GM18511 (cell line): ENCODE data around the gene SH3GL1.
"Not testable (repeated sequence)": the region's sequence is repeated elsewhere in the genome, so short reads cannot be mapped to it uniquely, and the experiment has no call there.

ENCODE experiments used
- ATAC-seq: cut with Tn5 transposase; IDR thresholded peaks from one replicate; pipeline ENCODE4 v1.9.1; 2021; ENCODE audit warnings: mild to moderate bottlenecking, moderate library complexity; ENCODE audit not compliant: unreplicated experiment

The SH3GL1 gene

DNA sequence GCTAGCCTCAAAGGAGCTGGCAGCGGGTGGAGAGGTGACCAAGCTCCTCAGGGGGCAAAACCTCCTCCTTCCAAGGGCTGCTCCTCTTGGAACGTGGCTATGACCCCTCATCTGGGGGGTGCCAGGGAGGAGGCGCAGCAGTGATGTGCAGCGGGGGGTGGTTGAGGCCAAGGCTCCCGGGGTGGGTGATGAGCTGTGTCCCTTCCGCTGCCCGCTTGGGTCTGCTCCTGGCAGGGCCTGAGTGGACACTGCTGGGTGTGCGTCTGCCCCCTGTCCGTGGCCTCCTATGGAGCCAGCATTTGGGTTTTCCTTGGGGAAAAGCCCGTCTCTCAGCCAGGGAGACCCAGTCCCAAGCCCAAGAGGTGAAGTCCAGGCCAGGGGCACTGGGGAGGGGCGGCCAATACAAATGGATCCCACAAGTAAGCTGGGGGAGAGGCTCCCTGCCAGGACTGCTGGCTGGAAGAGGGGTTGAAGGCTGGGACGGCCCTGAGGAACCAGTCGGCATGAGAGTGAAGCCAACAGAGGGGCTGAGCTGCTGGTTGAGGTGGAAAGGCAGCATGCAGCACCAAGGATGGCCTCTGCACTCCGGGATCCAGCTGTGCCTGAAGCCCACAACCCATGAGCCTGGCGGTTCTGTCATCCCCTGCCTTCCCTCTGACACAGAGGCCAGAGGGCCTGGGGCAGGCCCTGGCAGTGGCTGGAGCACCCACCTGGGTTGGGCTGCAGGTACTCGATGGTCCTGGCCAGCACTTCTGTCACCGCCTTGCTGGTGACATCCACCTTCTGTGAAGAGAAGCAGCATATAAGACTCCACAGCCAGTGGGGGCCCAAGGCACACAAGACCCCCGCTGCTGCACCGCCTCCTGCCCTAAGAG, 34.3 kb downstream of the SH3GL1 start:
- no peak for ATAC-seq

DNA sequence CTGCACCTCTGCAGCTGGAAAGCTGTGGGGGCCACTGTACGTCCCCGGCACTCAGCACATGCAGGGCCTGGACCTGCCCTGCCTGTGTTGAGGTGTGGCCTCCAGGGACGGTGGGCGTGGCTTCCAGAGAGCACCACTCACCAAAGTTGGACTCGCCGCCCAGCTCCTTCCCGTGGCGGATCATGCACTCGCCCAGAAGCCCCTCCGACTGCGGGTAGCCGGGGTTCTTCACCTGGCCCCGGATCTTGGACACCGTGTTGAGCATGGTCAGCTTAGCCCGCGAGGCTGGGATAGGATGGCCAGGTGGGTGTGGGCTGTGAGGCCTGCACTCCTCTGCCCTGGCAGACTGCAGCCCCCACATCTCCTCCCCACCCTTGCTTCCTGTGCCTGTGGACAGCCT, 35.0 kb downstream of the SH3GL1 start:
- ATAC-seq = no peak

DNA sequence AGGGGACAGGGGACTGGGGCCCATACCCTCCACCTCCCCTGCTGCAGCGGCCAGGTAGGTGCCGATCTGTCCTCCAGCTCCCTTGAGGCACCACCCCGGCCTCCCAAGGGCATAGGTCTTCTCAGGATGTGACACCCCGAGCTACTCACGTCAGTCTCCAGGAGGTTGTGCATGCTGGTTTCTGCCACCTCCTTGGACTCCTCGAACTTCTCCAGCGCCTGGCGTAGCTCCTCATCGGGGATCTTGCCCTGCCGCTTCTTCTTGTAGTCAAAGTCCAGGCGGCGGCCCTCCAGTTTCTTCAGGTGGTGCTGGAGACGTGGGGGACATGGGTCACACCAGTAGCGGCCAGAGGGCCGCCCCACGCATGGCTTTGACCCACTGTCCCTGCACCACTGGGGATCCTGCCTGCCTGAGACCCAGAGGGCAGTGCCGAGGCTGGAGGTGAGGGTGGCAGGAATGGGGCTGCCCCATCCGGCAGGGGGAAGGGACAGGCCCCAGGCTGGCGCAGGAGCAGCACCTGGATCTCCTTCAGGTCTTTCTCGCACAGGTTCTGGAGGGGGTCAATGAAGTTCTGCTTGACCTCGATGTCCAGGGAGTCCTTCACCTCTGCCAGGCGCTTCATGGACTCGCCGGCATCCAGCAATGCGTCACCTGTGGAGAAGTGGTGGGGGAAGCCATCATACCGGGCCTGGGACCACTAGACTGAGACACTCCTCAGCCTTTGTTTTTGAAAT, 36.6 kb downstream of the SH3GL1 start:
- ATAC-seq = no peak

DNA sequence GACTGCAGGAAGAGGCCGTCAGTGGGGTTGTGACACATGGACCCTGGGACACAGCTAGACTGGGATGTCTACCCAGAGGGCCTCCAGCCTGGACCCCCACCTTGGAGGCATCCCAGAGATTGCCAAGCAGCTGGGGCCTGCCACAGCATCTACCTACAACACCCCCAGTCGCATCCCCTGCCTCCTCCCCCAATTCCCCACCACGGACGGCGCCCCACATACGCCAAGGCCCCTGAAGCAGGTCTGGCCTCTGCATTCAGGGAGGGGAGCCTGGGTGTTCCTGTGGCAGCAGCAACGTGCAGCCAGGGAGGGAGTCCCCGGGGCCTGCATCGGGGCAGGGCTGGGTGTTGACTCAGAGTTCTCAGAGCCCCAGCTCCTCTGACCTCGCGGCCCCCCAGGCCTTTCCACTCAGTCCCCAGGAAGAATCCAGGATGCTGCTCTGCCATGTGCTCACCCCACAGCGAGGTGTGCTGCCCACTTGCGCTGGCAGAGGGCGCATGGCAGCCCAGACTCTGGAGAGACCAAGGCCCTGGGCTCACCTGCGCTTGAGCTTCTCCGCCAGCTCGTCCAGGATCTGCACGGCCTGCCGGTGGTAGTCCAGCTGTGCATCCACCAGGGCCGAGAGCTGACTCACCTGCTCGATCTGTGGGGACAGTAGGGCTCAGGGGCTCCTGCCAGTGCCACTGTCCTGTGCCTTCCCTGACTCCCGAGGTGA, 37.4 kb downstream of the SH3GL1 start:
- no peak for ATAC-seq

DNA sequence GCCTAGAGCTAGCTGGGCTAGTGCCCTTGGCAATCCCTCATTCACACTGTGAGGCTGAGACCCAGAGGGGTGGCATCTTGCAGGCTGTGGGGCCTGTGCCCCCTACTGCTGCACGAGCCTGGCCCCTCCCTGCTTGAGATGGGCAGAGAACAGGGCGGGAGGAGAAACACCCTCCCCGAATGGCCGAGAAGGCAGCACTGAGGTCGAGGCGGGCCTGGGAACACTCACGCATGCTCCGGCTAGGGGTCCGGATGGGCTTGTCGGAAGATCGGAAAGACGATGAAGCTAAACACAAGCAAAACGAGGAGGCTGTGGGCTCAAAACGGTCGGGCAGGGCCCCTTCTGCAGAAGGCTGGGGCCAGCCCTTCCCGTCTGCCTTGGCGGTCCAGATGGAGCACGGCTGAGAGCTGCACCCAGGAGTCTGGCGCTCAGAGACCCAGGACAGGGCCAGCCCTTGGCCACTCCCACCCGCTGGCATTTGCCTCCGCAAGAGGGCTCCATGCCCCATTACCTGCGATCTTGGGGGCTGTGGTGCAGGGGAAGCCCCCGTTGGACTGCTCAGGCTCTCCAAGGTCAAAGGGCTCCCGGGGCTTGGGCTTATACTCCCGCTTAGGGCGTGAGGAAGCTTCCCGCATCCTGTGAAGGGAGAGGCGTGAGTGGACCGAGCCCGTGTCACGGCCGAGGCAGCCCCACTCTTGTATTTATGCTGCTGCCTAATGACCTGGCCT, 38.1 kb downstream of the SH3GL1 start:
- ATAC-seq = no peak

DNA sequence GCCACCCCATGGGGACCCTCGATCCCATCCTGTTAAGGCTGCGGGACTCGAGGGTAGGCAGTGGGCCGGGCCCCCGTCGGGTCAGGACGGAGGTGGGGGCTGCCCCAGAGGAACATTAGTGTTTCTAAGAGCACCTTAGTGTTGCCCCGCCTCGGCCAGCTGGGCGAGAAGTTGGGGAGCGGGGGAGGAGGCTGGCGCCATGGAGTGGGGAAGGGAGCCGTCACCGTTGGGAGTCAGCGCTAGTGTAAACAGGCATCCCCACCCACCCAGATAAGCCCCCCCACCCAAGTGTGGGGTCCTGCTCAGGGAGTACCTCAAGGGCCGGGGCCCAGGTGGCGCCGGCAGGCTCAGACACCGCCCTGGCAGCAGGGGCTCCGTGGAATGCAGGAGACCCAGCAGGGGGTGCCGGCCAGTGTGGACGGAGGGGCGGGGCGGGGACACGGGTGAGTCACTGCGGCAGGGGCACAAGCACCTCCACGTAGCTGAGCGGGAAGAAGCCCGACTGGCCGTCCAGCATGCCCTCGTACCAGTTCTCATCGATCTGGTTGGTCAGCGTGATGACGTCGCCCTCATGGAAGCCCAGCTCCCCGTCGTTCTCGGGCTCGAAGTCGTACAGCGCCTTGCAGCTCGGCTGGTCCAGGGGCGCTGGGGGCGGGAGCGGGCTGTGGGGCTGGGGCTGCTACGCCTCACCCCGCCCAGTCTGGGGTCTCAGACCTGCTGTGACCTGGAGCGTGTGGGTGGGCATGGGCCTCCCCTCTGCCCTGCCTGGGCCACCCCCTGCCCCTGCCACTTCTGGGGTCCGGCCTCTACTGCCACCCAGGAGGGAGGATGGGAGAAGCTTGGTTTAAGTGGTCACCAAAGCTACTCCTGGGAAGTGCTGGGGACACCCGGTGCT, 38.9 kb downstream of the SH3GL1 start:
- ATAC-seq = no peak

DNA sequence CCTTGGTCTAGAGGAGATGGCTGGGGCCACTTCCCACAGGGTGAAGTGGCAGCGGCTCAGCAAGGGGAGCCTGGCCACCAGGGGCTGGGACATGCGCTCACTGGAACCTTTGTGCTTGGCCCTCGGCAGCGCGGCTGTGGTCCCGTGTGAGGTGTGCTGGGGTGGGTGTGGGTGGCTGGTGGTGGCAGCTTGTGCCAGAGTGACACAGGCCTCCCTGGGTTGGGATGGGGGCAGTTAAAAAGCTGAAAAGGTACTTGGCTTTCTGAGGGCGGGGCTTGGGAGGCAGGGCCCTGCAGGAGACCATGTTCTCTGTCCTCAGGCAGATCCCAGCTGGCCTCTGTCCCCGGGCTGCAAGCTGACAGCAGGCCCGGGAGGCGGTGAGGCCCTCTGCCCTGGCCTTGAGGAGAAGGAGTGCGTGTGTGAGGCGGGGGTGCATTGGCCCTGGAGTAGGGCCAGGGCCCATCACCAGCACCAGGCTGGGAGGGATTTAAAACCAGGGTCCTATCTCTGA, 39.7 kb downstream of the SH3GL1 start:
- no peak for ATAC-seq

DNA sequence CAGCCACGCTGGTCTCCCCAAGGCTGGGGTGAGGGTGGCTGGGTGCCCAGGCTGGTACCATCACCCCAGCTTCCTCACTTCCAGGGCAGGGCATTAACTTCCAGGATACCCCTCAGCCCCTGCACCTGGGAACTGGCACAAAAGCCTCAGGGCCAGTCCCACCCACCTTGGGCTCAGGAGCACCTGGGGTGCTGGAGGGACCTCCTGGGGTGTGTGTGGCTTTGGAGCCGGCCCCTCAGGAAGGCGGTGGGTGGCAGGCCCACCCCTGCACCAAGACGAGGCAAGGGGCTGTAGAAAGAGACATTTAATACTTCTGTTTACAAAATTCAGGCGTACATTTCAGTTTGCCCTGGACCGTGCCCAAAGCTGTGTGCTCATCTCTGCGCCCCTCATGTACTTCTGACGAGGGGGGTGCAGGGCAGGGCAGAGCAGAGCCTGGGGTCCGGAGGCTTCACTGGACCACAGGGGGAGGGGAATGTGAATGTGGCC, 40.2 kb downstream of the SH3GL1 start:
- ATAC-seq = no peak

DNA sequence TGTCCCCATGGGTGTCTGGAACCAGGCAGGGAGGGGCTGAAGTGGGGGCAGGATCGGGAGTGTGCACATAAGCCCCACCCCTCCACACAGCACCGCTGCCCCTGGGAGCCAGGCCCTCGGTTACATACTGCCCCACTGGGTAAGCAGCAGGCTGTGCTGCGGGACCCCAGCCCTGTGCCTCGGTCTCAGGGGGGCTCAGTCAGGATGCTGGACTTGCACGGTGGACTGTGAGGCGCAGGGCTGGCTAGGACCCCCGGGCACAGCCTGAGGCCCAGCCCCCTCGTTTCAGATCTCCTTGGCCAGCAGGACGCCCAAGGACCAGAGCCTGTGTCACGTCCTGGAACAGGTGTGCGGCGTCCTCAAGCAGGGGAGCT, 40.7 kb downstream of the SH3GL1 start:
- ATAC-seq = no peak

DNA sequence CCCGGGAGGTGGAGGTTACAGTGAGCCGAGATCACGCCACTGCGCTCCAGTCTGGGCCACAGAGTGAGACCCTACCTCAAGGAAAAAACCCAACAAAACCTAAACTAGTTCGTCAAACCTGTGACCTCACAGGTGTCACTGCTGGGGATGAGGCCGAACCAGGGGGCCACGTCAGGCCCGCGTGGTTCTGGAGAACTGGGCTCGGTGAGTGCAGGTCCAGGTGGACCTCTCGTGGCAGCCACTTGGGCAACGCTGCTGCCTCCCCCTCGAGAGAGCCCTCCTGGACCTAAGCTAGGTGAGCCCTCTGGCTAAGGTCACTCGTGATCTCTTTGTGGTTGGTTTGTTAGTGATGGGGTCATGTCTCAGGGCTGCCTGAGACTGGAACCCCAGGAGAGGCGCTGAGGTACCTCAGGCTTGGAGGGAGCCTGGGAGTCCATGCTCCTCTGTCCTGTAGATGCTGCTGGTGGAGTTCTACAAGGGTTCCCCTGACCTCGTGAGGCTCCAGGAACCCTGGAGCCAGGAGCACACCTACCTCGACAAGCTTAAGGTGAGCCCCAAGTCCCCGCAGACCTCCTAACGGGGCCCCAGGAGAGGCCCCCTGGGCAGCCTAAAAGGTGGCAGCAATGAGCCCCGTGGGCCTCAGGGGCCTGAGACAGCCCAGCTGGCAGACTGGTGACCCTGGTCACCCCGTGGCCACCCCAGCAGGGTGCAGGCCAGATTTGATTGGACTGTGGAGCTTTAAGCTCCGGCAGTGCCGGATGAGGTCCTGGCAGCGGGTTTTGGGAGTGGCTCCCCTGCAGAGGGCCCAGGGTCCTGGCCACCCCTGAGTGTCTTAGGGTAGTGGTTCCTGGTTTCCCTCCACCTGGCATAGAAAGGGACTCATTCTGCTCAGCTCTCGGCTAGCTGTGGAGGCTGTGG, 41.4 kb downstream of the SH3GL1 start:
- no peak for ATAC-seq

DNA sequence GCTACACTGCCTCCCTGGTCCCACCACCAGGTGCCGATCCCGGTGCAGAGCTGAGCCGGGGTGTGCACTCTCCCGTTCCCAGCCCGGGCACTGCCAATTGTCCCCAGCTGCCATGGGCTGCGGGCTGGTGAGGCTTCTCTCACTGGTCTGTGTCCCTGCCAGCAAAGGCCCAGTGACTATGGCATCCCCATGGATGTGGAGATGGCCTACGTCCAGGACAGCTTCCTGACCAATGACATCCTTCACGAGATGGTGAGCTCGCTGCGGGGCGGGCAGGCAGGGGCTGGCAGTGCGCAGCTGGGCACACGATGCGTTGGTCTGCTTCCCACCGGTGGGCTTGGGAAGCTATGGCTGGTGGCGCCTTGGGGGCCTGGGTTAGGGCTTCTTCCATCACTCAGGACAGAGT, 42.4 kb downstream of the SH3GL1 start:
- no peak for ATAC-seq

DNA sequence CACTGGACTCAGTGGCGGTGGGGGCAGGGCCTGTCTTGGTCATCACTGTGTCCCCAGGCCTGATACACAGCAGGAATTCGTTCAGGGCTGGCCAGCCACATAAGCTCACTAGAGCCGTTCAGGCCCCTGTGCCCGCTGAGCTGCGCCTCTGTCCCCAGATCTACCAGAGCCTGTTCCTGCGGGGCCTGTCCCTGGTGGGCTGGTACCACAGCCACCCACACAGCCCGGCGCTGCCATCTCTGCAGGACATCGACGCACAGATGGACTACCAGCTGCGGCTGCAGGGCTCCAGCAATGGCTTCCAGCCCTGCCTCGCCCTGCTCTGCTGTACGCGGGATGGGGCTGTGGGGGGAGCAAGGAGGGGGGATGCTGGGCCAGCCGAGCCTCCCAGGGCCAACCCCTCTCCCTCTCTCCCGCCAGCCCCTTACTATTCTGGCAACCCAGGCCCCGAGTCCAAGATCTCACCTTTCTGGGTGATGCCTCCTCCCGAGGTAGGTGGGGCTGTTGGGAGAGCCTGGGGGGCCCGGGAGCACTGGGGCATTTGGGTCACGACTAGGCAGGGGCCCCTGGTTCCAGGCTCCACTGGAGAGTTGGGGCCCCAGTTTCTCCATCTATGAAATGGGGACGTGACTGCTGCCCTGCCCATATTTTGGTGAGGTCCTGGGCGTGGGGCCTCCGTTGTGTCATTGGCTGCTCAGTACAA, 43.1 kb downstream of the SH3GL1 start:
- no peak for ATAC-seq

DNA sequence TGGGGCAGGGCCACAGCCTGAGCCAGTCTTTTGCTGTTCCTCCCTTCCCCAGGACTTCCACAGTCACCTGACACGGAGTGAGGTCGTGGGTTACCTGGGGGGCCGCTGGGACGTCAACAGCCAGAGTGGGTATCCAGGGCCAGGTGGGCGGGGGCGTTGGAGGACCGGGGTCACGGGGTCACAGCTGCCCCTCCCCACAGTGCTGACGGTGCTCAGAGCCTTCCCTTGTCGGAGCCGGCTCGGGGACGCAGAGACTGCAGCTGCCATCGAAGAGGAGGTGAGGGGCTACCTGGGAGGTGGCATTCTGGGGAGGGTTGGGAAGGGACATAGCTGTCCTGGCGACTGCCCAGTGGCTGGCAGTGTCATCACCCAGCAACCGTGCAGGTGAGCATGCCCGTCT, 45.5 kb downstream of the SH3GL1 start:
- no peak for ATAC-seq

DNA sequence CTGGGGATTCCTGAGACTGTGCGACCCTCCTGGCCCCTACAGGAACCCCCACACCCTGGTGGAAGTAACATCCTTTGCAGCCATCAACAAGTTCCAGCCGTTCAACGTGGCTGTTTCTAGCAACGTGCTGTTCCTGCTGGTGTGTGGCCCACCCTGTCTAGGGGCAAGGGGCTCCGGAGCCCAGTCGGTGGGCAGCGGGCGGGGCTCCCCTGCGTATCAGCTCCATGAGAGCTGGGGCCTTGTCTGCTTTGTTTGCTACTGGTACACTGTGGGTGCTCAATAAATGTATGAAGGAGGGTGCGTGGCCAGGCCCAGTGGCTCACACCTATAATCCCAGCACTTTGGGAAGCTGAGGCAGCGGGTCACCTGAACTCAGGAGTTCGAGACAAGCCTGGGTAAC, 46.1 kb downstream of the SH3GL1 start:
- no peak for ATAC-seq

DNA sequence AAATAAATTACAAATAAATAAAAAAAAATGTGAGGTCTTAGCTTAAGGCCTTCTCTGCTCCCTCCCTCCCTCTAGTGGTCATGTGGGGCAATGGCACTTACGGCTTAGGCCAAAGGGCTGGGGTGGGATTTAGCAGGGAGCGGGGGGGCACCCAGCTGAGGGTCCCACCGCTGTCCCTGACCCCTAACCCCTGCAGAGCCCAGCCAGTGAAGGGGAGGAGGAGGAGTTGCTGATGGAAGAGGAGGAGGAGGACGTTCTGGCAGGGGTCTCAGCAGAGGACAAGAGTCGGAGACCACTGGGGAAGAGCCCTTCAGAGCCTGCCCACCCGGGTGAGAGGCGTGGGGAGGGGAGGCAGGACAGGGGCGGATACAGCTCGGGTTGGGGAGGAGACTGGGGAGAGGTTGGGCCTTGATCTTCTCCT, 47.6 kb downstream of the SH3GL1 start:
- no peak for ATAC-seq

DNA sequence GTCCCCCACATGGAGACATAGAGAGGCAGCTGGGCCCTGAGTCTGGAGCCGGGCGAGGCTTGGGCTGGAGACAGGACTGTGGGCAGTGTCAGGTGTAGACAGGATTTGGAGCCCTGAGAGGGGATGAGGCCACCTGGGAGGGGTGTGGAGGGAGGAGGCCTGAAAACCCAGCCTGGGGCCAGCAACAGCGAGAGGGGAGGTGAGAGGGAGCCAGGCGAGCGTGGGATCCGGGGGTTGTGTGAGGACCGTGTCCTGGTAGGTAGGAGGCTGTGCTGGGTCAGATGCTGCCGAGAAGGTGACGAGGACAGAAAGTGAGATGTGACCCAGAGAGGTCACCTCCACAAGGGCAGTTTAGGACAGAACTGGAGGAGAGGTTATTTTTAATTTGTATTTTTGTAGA, 49.6 kb downstream of the SH3GL1 start:
- no peak for ATAC-seq

DNA sequence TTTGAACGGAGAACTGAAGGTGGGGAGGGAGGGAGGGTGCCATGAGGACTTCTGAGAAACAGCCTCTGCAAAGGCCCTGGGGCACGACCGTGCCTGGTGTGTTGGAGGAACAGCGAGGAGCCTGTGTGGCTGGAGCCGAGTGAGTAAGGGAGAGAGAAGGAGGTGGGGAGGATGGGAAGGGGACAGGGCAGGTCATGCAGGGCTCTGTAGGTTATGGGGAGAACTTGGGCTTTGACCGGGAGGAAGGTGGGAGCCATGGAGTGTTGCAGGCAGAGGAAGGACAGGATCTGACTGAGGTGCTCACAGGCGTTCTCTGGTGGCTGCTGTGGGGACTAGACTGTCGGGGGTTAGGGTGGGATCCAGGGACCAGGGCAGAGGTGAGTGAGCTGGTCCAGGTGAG, 50.2 kb downstream of the SH3GL1 start:
- no peak for ATAC-seq

DNA sequence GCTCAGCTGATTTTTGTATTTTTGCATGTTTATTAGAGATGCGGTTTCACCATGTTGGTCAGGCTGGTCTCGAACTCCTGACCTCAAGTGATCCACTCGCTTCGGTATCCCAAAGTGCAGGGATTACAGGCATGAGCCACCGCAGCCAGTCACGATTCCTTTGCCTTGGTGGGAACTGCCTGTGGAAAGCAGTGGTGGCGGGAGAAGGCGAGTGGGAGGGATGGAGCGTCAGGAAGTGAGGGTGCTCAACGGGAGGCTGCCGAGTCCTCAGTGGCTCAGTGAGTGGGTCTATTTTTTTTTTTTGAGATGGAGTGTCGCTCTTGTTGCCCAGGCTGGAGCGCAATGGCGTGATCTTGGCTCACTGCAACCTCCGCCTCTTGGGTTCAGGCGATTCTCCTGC, 51.1 kb downstream of the SH3GL1 start:
- ATAC-seq = not testable (repeated sequence)
